ENCODE results near the gene C1orf146.
"Not testable (repeated sequence)": the region's sequence is repeated elsewhere in the genome, so short reads cannot be mapped to it uniquely, and the experiment has no call there.

The C1orf146 gene

GRCh38 chr1:92218559-92218958 lies 844 bp downstream of the C1orf146 start:
- H3K4me3 ChIP-seq (ENCODE audit: low read depth, low read length) = no peak overlapping the region
- no peak for DNase-seq (ENCODE audit: low read depth, low spot score)
- in situ Hi-C loops (cut with HindIII; ENCODE audit: low sequenced_read_pairs) = no loop called here
- no peak for TF ChIP-seq CTCF (IDR thresholded peaks at IDR 0.05; ENCODE audit: low read depth, low read length)

- no peak for DNase-seq (ENCODE audit: low read depth, low spot score)
- in situ Hi-C loops (cut with HindIII; ENCODE audit: low sequenced_read_pairs) = no loop called here
- no peak for TF ChIP-seq CTCF (IDR thresholded peaks at IDR 0.05; ENCODE audit: low read depth, low read length)
Measured at GRCh38 chr1:92219028-92219427, 1.3 kb downstream of the C1orf146 start.

GRCh38 chr1:92228401-92228800 lies 10.7 kb downstream of the C1orf146 start:
- DNase-seq (ENCODE audit: low read depth, low spot score) = no peak
- in situ Hi-C loops (cut with HindIII; ENCODE audit: low sequenced_read_pairs) = no loop called here
- no peak overlapping the region for H3K4me3 ChIP-seq (ENCODE audit: low read depth, low read length)
- TF ChIP-seq CTCF (IDR thresholded peaks at IDR 0.05; ENCODE audit: low read depth, low read length) = no peak

More at GRCh38 chr1:92219028-92219427, 1.3 kb downstream of the C1orf146 start:
- no peak overlapping the region for H3K4me3 ChIP-seq (ENCODE audit: low read depth, low read length)

- no peak for TF ChIP-seq CTCF (IDR thresholded peaks at IDR 0.05; ENCODE audit: low read depth, low read length)
- in situ Hi-C loops (cut with HindIII; ENCODE audit: low sequenced_read_pairs) = no loop called here
- DNase-seq (ENCODE audit: low read depth, low spot score) = no peak
- H3K4me3 ChIP-seq (ENCODE audit: low read depth, low read length) = no peak overlapping the region
Measured at GRCh38 chr1:92230736-92231135, 13.0 kb downstream of the C1orf146 start.

GRCh38 chr1:92240034-92240433 lies 22.3 kb downstream of the C1orf146 start:
- in situ Hi-C loops (cut with HindIII; ENCODE audit: low sequenced_read_pairs) = no loop called here
- no peak for DNase-seq (ENCODE audit: low read depth, low spot score)
- no peak for TF ChIP-seq CTCF (IDR thresholded peaks at IDR 0.05; ENCODE audit: low read depth, low read length)
- no peak overlapping the region for H3K4me3 ChIP-seq (ENCODE audit: low read depth, low read length)

- no peak for TF ChIP-seq CTCF (IDR thresholded peaks at IDR 0.05; ENCODE audit: low read depth, low read length)
- no peak overlapping the region for H3K4me3 ChIP-seq (ENCODE audit: low read depth, low read length)
- in situ Hi-C loops (cut with HindIII; ENCODE audit: low sequenced_read_pairs) = no loop called here
- DNase-seq (ENCODE audit: low read depth, low spot score) = no peak
Measured at GRCh38 chr1:92244376-92244775, 26.7 kb downstream of the C1orf146 start.

GRCh38 chr1:92254714-92255113 lies 37.0 kb downstream of the C1orf146 start:
- in situ Hi-C loops (cut with HindIII; ENCODE audit: low sequenced_read_pairs); DNase-seq (ENCODE audit: low read depth, low spot score); H3K4me3 ChIP-seq (ENCODE audit: low read depth, low read length): not testable (repeated sequence)
